GM19193 (cell line): ENCODE results near the gene MX2.

ENCODE experiments used
- POLR2A ChIP-seq: IDR thresholded peaks from 4 replicates; pipeline ENCODE4 v1.6.1; 2011; ENCODE audit not compliant: insufficient read depth, insufficient read length; ENCODE audit errors: extremely low read depth

The MX2 gene

DNA sequence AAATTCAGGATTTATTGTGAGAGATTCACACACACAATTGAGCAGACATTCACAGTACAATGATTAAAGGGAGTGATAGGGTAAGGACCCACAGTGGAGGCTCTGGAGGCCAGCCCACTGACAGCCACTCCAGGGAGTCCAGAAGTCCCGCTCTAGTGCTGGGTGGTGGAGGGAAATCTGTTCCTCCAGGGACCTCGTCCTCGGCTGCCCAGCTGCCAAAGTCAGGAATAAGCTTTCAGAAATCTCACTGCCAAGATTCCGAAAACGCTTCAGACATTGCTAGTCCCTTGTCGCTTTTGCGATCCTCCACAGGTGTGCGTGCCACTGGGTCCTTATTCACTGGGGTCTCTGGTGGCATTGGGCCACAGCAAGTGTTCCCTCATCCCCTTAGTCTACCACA is 66.5 kb downstream of the MX2 start:
- TF ChIP-seq POLR2A, result no peak

GRCh38 chr21:41428847-41429246 is 67.0 kb downstream of the MX2 start:
- peak; percentile 41 for TF ChIP-seq POLR2A

GRCh38 chr21:41429305-41429704 is 67.5 kb downstream of the MX2 start:
- no peak for TF ChIP-seq POLR2A

DNA sequence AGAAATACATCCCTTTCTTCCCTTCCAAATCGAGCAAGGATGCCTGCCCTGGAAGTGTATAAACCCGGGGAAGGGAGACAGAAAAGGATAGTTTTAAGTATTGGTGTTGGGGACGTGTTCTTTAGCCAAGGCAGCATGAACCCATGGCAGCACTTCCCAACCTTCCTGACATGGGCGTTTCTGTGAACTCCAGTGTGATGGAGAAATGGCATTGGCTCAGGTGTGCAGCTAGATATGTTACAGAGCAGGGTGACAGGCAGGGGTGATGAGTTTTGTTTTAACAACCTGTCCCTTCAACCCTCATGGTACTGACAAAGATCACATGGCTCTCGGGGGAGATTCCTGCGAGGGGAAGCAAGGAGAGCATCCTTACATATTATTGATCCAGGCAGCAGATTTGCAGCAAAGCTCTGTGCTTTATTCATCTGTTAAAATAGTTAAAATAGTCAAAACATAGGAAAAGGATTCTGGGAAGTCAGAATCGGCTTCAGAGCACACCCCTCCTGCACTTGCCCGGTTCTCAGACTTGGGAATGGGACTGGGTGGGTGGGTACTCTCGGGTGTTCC is 68.2 kb downstream of the MX2 start:
- TF ChIP-seq POLR2A, result peak; percentile 57

DNA sequence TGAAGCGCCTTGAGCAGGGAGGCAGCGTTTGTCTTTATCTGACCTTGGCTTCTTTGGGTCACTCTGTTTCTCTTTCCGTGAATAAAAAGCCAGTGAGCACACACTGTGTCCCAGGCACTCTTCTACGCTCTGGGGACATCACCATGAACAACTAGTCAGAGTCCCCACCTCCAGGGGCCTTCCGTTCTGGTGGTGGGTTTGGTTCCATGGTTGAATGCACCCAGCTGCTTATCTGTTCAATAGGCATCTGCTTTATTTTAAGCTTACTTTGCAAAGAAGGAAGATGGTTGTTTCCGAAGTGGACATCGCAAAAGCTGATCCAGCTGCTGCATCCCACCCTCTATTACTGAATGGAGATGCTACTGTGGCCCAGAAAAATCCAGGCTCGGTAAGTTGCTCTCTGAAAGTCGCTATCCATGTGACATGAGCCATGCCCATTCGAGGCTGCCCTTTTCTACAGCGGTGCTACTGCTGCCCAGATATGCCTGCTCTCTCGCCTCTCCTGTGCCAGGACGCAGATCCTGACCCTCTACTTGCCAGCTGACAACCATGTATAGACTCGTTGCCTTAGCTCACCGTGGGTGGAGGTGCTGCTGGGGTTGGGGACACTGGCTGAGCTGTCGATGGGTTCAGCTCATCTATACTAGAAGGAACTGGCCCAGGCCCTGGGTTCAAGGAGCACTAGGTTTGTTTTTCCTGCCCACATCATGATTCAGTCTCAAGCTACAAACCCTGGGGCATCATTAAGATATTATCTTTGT is 70.1 kb downstream of the MX2 start:
- TF ChIP-seq POLR2A, result no peak

DNA sequence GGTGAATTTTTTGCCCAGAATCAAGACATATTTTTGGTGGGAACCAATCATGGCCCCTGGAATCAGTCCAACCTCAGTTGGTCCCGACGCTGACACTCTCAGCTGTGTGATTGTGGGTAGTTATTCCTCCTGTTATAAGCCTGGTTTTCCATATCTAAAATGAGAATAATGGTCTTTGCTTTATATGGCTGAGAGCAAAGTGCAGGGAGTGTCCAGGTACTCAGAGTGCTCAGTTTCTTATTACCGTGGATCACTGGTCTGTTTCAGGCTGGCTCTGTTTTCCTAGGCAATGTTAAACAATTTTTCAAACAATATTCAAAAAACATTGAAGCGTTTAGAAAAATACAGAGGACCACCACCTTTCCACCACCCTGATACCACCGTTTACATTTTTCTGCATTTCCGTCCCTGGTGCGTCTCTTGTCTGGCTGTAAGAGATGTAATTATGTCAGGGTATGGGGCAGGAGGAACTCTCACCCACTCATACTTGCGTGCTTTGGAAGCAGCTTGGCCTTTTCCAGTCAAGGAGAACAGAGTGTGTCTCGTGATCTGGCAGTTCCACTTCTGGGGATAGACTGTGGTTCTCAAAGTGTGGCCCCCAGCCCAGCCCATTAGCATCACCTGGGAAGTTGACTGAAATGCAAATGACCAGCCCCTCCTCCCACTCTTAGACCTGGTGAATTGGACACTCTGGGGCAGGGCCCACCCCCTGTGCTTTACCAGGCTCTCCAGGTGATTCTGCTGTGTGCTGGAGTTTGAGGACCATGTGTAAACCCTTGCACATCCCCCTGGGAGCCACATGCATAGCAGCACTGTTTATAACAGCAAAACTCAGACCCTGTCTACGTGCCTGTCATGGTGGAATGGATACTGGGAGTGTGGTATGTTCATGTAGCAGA is 71.0 kb downstream of the MX2 start:
- TF ChIP-seq POLR2A, result peak; percentile 14

- no peak for TF ChIP-seq POLR2A
These were observed 71.7 kb downstream of the MX2 start for GRCh38 chr21:41433566-41433965.

DNA sequence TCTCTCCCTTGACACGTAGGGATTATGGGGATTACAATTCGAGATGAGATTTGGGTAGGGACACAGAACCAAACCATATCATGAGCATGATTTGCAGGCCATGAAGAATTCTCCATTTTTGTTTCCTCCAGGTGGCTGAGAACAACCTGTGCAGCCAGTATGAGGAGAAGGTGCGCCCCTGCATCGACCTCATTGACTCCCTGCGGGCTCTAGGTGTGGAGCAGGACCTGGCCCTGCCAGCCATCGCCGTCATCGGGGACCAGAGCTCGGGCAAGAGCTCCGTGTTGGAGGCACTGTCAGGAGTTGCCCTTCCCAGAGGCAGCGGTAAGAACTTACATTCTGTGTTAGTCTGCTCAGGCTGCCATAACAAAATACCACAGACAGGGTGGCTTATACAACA is 73.9 kb downstream of the MX2 start:
- TF ChIP-seq POLR2A, result peak; percentile 43

- TF ChIP-seq POLR2A, result no peak
These were observed 75.9 kb downstream of the MX2 start for GRCh38 chr21:41437729-41438128.

- TF ChIP-seq POLR2A, result peak; percentile 35
These were observed 76.7 kb downstream of the MX2 start for GRCh38 chr21:41438425-41439113.

- no peak for TF ChIP-seq POLR2A
These were observed 77.4 kb downstream of the MX2 start for GRCh38 chr21:41439248-41439647.

DNA sequence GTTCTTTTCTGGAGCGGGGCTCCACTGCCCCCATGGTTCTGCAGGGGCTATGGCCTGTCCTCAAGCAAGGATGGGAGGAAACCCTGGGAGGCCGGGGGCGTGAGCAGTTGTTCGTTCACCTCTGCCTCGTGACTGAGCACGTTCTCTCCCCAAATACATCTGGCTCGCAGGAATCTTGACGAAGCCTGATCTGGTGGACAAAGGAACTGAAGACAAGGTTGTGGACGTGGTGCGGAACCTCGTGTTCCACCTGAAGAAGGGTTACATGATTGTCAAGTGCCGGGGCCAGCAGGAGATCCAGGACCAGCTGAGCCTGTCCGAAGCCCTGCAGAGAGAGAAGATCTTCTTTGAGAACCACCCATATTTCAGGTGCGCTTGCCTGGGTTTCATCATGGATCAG is 79.7 kb downstream of the MX2 start:
- TF ChIP-seq POLR2A, result peak; percentile 30

- TF ChIP-seq POLR2A, result peak; percentile 30
These were observed 80.8 kb downstream of the MX2 start for GRCh38 chr21:41442481-41443186.

- no peak for TF ChIP-seq POLR2A
These were observed 81.7 kb downstream of the MX2 start for GRCh38 chr21:41443562-41443961.
